Stimulated activated CD8-positive, alpha-beta memory T cell treated with anti-CD3 and anti-CD28 coated beads, Interleukin-7, amount 100 ng/mL, for 24 hours (primary cell): ENCODE results near the gene NXF1.
"Not testable (repeated sequence)": the region's sequence is repeated elsewhere in the genome, so short reads cannot be mapped to it uniquely, and the experiment has no call there.

Experiments
- DNase-seq: peaks from one replicate; pipeline ENCODE4 v3.0.0-alpha.2; 2020; ENCODE audit warnings: low read depth

Gene NXF1

DNA sequence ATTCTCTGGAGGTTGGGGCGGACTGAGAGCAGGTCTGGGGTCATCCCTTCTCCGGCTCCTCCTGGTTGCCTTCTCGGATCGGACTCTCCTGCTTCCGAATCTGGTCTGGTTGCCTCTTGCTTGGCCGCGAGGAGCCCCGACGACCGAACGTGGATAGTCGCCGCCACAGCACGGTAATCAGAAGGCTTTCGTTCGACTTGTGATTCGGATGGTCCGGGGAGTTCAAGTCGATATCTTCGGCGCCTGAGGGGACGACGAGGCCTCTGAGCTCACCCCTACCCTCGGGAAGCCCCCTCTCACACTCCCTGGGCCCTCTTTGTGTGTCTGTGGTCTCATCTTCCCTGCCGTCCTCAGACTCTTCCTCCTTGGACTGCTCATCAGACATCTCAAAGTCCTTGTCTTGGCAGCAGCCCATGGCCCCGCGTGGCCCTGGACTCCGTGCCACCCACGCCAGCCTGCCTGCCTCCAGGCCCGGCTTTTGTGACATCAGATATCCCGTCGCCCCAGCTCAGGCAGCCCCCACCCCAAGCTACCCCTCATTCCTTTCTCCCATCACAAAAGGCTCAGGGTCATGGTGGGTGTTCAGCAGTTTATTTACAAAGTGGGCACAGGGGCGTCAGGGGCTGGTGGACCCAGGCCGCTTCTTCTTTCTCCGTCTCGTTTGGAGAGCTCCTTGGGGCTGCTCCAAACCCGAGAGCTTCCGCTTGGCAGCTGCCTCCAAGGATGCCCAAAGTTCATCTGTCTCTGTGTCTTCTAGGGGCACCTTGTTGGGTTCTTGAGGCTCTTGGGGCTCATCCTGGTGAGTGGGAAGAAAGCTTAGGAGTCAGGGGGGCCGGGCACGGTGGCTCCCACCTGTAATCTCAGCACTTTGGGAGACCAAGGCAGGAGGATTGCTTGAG lies 27.3 kb upstream of the NXF1 start, which contains the start of gene TEX54:
TEX54 (minus strand) TSS at position 506 of the 899 bp plus-strand sequence.
- DNase-seq, result no peak

DNA sequence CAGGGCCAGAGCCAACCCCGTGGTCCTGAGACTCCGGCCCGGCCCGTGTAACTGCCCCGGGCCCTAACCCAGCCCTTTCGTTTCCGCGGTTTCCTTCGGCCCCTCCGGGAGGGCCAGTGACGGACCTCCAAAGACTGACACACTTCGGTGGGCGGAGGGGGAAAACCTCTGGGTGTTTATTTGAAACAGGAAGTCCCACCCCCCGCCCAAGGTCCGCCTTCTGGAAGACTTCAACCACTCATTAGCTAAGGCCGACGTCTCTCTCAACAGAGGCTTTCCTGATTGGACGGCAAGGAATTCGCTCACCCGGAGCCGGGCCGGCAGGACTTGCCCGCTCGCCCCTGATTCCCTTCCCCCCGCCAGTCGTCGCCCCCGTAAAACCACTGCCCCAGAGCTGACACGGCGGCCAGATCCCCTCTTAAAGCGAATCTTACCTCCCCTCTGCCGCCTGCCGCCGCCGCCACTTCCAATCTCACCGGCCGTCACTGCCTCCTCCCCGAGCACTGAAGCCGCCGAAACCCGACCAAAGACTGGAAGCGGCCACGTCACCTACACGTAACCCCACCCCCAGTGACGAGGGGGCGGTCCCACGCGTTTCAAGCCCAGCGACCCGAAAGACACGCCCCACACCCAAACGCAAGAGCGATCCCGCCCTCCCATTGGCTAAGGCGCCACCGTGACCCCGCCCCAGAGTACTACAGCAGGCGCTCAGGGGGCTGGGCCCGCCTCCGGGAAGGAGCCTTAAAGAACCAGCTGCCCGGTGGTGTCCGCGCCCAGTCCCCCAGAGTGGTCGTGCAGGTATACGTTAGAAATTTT lies 26.5 kb upstream of the NXF1 start, which contains the start of gene STX5:
STX5 (minus strand) TSS at position 532 of the 816 bp plus-strand sequence. CDS start 808 bp downstream, outside the sequence.
- peak; percentile 100 for DNase-seq

DNA sequence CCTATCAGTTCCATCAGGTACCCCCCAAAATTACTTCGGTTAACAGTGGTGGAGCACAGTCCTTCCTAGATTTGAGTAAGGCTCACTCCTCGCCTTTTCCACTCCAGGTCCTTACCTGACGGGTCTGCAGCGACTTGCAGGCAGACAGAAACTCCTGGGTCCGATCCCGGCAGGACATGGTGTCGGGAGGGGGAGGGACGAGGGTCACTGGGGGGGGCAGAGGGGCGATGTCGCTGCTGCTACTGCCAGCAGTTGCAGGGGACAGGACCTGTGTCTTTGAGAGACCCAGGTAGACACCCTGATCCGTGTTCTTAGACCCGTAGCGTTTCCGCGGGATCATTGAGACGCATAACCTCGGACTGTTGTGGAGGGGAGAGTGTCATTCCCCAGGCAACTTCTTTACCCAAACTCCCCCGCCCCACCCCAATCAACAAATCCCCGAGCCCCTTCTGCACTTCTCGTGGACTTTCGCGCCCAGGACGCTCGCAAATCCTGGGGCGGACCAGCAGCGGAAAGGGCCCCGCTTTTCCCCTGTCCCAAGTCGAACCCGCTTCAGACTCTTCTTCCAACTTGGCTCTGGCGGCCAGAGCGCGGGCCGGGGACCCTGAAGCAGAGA lies 25.8 kb upstream of the NXF1 start:
- peak; percentile 4 for DNase-seq

DNA sequence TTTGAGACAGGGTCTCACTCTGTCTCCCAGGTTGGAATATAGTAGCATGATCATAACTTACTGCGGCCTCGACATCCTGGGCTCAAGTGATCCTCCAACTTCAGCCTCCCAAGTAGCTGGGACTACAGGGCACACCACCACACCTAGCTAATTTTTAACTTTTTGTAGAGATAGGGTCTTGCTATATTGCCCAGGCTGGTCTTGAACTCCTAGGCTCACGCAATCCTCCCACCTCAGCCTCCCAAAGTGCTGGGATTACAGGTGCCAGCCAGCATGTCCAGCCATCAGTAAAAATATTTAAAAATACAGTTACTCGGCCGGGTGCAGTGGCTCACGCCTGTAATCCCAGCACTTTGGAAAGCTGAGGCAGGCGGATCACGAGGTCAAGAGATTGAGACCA lies 22.9 kb upstream of the NXF1 start:
- not testable (repeated sequence) for DNase-seq

DNA sequence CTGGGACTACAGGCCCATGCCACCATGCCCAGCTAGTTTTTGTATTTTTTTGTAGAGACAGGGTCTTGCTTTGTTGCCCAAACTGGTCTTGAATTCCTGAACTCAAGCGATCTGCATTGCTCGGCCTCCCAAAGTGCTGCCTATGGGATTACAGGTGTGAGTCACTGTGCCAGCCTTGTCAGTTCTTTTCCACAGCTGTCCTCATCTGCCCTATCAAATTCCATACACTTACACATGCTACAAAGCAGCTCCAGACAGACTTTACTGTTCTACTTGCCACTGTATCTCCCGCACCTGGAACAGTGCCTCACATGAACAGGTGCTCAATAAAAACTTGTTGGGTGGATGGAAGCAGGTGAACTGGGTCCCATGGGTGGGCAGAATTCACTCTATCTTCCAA lies 18.4 kb upstream of the NXF1 start:
- no peak for DNase-seq

DNA sequence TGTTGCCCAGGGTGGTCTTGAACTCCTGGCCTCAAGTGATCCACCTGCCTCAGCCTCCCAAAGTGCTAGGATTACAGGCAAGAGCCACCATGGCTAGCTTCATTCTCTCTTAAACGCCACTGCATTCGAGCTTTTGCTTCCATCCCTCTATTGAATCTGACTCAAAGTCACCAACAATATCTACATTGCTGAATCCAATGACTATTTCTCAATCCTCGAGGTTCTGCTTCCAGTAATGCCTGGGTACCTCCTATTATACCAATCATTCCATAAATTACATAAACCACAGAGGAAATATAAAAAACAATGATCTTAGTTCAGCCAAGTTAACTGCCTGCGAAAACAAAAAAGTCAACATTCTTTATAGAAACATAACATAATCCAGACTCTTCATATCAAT lies 11.9 kb upstream of the NXF1 start:
- DNase-seq, result no peak

DNA sequence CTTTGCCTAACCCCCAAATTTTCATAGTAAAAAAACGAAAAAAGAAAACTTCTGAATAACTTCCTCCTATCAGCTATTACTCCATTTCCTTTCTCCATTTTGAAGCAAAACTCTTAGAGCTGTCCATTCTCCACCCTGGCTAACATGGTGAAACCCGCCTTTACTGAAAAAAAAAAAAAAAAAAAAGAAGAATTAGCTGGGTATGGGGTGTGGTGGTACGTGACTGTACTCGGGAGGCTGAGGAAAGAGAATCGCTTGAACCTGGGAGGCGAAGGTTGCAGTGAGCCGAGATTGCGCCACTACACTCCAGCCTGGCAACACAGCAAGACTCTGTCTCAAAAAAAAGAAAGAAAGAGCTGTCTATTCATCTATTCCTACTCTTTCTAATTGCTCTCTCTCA lies 11.3 kb upstream of the NXF1 start:
- no peak for DNase-seq

DNA sequence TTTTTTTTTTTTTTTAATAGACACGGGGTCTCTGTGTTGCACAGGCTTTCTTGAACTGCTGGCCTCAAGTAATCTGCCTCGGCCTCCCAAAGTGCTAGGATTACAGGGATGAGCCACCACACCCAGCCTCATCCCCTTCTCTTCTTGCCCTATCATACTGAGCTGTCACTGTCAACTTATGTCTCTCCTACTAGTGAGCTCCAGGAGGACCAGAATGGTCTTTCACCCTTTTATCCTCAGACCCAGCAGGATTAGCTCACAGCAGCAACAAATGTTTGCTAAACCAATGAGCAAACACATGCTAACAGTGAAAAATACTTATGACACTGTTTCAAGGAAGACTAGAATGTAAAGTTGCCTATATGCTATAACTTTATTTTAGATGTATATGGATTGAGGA lies 6.4 kb upstream of the NXF1 start:
- no peak for DNase-seq

DNA sequence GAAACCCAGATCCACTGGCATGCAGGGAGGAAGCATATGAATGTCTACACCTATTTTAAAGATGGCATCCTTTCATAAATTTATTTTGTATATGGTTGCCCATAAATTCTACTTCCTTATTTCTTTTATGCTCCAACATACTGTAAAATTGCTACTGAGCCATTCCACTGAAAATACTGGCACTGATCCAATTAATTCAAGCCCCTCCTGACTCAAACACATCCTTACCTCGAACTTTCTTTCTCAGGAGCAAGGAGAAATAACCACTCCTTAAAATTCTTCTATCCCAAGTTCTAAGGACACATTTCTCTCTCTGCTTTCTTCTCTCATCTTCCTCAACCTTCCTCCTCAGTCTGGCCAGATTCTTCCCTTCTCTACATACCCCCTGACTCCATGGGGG lies 5.5 kb upstream of the NXF1 start:
- DNase-seq, result no peak

DNA sequence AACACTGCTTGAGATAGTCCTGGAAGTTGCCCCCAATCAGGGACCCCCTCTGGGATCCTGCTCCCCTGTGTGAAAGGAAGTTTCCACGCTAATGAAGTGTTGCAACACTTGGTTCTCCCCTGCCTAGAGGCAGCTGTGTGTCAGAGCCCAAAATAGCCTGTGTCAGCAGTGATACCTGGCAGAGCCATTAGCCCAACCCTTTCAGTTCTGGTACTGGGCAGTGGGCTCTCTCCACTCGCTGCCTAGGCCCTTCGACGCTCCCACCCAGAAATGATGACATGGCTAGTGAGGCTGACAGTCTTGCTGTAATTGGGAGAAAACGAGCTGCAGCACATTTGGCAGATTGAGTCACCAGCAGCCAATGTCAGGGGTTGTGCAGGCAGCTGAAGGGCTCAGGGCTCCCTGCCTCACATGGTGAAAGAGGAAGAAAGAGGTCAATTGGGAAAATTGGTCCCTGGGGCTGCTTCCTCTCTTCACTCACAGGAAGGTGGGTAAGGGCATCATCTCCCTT lies 1.4 kb upstream of the NXF1 start:
- no peak for DNase-seq

DNA sequence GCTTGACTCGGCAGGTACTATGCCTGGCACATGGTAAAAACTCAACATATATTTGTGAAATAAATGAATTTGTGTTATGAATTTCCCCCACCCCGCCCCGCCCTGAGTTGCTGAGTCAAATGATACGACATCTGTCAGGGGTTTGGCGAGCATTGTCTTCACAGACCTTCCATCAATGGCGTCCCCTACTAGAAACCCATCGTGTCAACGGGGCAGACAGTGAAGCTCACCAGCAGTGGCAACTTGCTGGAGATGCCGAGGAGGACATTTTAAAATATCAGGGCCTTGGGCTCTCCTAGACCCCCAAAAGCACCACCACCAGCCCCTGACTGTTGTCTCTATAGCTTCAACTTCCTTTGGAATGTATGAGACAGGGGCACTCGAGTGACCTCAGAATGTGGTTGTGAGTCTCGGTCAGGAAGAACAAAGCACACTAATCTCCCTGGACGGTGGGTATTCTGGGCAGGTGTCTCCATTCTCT lies 761 bp upstream of the NXF1 start:
- no peak for DNase-seq

DNA sequence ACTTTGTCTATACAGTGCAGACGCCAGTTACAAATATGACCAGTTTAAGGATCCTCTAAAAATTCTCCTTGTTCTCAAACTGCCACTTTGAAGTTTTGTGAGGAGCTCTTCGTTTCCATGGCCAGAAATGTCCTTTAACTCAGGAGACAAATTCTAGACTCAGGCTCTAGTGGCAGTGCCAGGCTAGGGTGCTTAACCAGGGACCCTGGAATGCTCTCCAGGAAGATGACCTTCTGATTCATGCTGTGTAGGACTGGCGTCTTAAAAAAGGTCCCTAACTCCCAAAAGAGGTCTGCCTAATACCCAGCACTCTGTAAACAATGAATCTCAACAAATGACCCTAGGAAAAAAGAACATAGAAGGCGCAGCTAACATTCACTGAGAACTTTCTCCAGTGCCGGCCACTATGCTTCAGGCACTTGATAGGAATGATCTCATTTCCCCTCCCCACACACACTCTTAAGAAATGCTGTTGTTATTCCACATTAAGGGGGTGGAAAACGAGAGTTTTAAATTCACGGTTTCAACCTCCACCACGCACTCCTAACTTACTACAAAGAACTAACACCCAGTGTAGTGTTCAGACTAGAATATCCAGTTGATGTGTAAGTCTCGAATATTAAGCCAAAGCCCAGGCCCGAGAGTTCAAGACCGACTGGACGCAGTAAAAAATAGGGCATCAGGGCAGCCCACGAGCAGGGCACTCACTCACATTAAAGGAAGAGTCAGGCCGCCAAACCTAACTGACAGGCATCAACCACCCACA lies 747 bp downstream of the NXF1 start:
- no peak for DNase-seq

DNA sequence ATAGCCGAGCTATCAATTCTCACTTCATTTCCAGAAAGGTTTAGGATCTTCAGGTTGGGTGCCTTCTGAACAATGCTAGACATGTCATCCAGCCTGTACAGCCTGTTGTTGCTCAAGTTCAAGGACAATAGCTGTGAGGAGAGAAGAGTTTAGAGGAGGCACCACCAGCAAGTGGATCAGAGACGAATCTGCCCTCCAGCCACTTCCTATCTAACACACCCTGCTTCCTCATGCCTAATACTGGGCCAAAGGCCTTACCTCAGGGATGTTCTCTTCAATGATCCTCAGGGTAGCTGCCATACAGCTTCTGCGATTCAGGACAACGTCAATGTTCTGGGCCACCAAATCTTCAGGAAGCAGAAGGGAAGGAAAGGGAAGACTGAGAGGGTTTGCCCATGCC lies 4.2 kb downstream of the NXF1 start:
- no peak for DNase-seq

DNA sequence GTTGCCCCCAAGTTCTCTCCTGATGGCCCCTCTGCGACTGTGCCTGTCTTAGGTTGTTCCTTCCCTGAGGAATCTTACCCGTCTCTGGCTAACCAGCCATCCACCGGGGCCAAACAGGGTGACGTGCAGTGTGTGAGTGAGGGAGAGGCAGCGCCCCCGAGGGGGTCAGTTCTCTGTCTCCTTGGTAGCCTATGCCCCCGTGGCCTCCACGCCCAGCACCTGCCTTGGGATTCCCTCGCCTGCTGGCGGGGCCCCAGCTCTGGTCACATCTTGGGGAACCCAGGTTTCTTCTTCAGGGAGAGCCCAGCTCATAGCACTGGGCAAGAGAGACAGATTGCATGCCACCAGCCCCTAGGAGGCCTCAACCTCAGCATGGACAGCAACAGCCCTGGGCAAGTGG lies 5.8 kb downstream of the NXF1 start:
- no peak for DNase-seq

DNA sequence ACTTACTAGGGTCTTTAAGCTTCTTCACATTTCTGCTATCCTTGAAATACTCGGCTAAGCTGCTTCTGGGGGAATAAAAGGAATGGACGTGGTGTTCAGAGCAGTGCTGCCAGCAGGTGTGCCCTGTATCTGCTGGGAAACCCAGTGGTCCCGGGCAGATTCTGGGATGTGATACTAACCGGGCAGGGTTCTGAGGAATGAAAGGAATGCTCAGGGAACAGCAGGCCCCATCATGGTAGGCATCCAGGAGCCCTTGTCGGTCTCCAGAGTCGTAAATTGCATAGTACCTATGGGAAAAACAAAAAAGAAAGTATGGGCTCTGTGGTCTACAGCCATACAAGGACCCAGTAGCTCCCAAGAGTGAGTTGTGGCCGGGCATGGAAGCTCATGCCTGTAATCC lies 9.0 kb downstream of the NXF1 start:
- no peak for DNase-seq

DNA sequence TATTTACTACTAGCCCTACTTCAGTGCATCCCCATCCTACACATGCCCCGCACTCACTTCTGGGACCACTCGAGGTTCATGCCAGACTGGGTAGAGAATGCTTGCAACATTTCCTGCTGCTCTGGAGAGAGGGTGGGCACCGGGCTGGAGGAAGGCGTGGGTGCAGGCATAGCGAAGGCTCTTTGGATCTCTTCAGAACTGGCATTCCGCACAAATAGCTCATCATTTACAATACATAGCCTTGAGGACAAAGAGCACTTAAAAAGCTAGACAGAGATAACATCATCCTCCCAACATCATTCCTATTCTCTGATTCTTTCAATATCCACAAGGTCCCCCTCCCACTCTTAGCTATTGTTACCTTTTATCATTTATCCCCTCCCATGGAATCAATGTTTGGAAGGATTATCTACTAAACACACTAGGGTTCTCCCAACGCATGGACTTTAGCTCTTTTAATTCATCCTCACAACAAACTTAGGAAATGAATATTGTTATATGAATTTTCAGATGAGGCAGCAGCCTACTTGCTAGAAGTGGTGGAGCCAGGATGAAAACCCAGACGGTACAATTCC lies 11.0 kb downstream of the NXF1 start:
- DNase-seq, result no peak

DNA sequence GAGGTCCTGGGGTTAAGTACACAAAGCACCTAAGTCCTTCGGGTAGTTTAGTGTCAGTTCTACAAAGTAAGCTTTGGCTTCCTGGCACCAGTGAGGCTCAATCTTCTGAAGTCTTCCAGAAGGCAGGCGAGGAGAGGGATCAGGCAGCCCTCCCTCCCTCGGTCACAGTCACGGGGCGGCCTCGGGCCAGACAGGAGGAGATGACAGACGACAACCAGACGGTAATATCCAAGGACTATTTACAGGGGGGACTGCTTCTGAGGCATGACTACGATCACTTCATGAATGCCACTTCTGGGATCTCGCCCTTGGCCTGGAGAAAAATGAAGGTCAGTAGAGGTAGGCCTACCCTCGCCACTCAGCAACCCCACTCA lies 13.1 kb downstream of the NXF1 start:
- DNase-seq, result no peak

DNA sequence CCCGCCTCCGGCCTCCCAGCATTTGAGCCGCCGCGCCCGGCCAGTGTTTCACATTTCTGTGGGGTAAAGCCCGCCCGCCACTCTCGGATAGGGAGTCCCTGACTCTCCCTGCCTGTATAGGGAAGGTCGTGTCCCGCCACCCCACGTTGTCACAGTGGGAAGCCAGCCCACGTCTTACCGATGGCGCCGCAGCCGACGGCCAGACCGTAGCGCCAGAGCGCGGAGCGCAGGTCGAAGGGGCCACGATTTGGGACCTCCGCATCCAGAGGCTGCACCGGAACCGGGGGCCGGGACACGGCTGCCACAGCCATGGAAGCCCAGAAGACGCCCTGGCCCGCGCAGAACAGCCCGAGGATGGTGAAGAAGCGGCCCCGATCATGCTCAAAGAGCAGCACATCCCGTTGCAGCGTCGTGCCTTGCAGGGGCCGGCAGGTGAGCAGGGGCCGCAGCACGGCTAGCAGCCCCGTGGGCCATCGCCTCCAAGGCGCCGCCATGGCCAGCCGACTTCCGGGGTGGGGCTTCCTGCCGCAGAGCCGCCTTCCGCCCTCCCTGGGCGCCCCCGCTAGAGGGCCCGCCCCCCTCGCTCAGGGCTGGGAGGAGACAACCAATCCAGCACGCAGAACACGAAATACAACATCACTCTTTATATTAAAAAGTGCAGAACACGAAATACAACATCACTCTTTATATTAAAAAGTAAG lies 13.6 kb downstream of the NXF1 start, which contains the start of gene TMEM223:
TMEM223 (minus strand) TSS at position 506 of the 701 bp plus-strand sequence; CDS start at position 494, 12 bp downstream.
- DNase-seq, result peak; percentile 82

DNA sequence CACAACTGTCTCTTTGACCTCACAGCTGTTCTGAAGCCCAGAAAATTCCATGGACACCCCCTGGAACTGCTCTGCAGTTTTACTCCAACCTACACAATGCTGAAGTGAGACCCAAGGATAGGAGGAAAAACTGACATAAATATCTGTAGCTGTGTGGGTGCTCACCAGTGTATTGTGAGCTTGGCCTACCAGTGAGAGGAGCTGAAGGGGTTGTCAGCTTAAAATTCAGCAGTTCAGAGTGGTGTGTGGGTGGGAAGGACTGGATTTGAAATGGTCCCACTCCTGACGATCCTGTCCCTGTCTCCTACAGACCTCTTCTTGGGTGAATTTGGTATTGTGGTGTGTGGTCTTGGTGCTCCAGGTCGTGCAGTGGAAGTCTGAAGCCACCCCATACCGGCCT lies 15.7 kb downstream of the NXF1 start:
- DNase-seq, result no peak

DNA sequence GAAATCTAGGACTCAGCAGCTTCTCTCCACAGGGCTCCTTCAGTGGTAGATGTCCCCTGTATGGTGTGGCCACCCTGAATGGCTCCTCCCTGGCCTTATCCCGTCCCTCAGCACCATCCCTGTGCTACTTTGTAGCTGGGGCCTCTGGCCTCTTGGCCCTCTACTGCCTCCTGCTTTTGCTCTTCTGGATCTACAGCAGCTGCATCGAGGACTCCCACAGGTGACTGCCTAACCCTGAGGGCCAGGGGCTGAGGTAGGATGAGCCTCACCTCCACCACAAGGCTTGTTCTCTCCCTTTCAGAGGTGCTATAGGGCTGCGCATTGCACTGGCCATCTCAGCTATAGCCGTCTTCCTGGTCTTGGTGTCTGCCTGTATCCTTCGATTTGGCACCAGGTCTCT lies 16.2 kb downstream of the NXF1 start:
- DNase-seq, result no peak
